Suppressor macrophage treated with lipopolysaccharide for 4 hours (primary cell): ENCODE data around the gene SH3RF3.
"Not testable (repeated sequence)": the region's sequence is repeated elsewhere in the genome, so short reads cannot be mapped to it uniquely, and the experiment has no call there.

ENCODE experiments used
- DNase-seq: peaks from one replicate; pipeline ENCODE4 v3.0.0-alpha.2; 2020

Gene SH3RF3

DNA sequence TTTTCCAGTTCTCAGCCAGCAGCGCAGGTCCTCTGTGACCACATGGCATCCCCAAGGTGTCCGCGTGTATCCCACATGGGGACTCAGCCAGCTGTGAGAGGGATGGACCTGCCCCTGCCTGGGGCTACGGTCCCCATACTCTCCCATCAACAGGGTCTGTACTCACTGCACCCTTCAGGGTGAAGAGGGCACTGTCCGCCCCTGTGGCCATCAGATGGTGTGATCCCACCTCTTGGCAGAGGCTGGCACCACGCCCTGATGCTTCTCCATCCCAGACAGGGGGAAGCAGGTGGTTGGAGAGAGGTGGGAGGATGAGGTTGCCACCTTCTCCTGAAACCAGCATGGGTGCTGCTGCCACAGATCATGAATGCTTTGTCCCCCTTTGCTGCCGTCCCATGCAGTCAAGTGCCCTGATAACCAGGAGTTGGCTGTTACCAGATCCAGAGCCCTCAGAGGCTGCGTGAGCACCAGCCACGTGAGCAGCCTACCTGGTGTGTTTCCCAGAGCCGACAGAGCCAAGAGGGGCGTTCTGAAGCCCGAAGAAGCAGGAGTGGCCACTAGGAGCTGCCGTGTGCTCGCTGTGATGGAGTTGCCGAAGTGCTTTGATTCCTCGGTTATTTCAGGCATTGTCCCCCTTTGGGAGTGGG, 93.9 kb downstream of the SH3RF3 start:
- no peak for DNase-seq

DNA sequence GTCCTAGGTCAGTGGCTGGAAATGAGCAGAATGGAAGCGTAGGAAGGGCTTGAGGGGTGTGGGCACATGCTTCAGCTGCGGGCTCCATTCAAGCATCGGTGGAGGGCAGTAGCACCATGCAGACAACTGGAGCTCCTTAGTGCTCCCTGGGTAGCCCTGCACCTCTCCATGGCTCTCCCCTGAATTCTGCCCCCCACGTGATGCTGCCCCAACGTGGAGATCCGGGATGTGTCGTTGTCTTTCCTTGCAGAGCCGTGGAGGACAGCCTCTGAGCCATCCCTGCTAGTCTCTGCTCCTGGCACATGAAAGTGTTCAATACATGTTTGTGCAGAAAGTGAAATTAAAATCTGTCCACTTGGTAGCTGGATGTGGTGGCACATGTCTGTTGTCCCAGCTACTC, 94.5 kb downstream of the SH3RF3 start:
- no peak for DNase-seq

DNA sequence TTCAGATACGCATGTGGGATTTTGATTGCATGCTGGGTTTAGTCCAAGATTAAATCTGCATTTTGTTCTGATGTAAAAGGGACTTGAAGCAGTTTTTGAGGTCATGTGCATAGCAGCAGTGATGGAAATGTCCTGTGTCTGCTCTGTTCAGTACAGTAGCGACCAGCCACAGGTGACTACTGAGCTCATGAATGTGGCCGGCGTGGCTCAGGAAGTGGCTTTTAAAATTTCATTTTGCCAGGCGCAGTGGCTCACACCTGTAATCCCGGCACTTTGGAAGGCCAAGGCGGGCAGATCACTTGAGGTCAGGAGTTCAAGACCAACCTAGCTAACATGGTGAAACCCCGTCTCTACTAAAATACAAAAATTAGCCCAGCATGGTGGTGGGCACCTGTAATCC, 95.3 kb downstream of the SH3RF3 start:
- DNase-seq: not testable (repeated sequence)

DNA sequence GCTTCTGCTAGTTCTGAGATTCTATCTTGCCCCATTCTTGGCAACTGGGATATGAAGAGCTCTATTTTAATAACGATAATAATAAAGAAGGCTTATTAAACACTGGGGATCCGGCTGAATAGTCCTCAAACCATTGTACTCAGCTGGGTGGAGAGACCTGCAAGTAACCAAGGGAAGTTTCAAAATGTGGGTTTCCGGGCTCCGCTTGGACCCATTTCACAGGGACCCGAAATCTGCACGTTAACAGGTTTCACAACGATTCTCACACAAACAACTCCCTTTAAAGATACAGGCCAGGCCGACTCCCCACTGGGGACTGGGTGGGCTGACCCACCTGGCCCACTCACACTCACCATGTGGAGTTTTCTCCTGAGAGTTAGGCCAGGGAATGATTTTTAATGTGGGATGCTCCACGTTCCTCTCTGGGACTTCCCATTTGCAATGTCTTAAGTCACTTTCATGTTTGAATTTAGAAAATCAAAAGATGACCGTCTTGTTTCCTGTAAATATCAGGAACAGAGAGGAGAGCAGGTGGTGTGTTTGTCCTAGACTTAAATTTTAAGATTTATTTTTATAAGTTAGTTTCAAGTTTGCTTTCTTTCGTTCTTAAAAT, 96.3 kb downstream of the SH3RF3 start:
- DNase-seq: peak; percentile 46

DNA sequence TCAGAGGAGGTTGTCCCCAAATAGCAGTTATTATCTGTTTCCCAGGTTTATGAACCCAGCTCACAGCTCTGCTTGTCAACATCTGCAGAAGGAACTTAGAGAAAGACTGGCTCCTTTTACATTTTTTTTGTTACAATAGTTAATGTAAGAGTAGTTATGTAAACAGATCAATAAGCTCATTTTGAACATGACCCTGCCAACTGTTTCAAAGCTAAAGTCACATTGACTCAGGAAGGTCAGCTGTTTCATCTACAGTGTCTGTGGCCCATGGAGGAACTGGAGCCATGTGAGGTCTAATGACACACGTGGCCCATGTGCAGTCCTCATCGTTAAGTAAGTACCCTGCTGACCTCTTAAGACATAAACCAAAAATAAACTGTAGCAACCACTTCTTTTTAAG, 97.1 kb downstream of the SH3RF3 start:
- DNase-seq: peak; percentile 85

DNA sequence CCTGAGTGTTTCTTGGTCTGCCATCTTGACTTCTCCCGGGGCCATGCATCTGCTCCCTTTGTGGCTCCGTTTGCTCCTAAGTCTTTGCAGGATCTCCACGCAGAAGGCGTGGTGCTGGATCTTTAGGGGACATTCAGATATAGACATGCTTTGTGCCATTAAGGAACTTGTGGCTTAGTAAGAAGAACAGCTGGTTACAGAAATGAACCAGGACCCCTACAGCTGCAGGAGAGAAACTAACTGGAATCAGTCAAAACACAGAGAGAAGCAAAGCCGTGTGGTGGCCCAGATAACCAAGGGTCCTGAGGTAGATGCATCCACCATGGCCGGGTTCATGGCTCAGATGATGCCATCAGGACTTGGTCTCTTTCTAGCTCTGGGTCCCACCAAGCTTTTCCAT, 97.6 kb downstream of the SH3RF3 start:
- DNase-seq: no peak

DNA sequence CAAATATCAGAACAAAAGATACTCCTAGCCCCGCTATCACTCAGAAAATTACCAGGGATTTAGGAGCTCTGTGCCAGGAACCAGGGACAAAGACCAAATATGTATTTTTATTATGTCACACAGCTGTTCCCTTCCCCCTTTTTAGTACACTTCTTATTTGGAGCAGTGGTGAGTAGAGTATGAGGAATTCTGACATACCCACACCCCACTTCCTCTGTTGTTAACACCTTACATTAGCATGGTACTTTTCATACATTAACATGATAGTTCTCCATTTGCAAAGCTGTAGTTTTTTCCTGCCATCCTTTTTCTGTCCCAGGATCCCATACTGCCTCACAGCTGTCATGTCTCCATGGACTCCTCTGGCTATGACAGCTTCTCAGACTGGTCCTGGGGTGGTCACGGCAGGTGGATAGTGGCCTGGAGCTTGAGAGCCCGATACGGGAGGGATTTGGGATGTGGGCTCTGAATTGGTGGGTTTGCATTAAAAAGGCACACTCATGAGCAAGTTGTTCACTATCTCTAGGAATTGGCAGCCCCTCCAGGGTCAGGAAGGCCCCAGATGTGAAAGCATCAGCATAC, 100.2 kb downstream of the SH3RF3 start:
- DNase-seq: peak; percentile 40

DNA sequence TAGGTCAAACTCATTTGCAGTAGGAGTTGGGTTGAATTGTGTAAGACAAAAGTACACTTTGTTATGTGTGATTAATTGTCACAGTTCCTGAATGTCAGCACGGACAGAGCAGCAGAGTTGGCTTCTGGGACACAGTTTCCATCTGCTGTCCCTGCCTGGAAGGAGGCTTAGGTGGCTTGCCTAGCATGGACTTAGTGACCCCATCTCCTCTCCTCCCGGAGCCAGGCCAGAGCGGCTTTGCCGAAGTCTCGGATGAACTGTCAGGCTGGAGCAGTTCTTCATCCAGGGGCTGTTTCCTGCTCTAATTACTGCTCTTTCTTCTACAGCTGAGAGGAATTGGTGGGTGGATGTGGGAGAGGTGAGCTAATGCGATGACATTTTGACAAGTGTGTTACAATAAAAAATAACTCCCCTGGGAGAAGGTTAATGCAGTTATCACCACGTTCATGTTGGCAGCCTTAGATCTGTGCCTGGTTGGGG, 102.0 kb downstream of the SH3RF3 start:
- DNase-seq: peak; percentile 66

DNA sequence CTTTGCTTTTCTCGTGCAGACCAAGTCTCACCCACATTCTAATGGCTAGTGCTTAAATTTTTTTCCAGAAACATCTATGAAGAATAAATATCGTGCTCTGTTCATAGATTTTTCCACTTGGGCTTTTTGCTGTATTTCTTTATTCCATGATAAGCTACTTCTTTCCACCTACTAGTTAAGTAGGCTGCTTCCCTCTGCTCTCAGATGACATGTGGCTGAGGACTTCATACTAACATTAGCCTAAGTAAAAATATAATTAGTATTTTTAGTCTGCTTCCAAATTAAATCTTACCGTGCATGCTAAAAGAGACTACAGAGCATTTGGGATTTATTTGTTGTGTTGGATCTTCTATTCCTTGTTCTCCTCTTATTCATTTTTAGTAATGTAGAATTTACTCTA, 102.4 kb downstream of the SH3RF3 start:
- no peak for DNase-seq

DNA sequence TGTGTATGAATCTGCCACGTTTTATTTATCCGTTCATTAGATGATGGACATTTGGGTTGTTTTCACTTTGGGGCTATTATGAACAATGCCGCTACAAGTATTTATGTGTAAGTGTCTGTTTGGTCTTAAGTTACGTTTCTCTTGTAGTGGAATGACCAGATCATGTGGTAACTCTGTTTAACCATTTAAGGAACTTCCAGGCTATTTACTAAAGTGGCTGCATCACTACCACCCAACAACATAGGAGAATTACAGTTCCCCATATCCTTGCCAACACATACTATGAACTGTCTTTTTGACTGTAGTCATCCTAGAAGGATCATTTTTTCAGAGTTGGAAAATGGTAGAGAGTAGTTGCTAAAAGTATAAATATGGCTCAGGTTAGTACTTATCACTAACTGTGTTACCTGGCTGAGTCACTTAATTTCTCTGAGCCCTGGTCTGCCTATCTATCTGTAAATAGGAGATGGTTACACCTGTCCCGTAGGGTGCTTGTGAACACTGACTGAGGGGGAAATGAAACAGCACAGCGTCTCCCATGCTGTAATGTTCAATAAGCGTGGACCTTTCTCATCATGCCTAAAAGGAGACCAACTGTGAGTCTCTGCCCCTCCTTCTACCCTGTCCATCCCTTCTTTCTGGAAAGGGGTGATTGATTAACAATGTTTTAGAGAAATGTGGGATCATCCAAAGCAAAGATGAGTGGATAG, 103.1 kb downstream of the SH3RF3 start:
- DNase-seq: peak; percentile 71

DNA sequence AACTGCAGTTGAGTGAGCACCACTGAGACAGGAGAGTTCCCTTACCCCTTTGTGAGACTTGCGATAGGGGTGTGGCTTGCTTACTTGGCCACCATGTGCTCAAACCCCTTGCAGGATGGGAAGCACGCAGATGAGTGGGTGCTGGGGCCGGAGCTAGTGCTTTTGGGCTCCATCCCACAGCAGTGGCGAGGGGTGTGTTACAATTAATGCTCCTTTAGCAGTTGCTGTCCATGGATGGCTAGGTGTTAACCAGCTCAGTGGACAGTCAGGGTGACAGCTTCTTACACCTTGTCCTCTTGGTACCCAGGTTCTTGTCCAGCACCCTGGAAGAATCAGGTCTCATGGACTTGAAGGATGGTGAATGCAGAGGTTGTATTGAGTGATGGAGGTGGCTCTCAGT, 103.9 kb downstream of the SH3RF3 start:
- no peak for DNase-seq

DNA sequence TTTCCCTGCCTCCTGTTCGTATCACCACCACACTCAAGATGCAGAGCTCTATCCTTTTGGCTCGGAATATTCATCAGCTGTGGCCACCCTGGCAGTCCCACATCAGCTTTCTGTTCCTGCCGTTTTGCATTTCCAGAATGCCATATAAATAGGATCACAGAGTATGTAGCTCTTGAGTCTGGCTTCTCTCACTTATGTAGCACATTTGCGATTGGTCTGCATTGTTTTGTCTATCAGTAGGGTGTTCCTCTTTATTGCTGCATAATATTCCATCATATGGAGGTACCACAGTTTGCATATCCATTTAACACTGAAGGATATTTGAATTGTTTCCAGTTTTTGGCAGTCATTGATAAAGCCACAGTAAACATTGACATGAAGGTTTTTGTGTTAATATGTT, 104.6 kb downstream of the SH3RF3 start:
- DNase-seq: no peak

DNA sequence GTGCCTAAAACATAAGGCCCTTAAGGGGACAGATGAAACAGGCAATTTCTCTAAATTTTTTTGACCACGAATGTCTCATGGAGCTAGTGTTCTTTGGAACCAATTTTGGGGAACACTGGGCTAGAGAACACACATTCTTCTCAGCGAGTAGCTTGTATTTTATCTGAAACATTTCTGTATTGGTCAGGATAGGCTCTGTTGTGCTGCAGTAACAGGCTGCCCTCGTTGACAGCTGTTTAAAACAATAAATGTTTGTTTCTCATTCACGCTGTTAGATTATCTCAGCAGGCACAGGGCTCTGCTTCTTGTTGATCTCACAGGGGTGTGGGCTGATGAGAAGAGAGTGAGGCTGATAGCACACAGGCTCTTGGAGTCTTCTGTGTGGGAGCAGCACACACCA, 105.3 kb downstream of the SH3RF3 start:
- DNase-seq: no peak

DNA sequence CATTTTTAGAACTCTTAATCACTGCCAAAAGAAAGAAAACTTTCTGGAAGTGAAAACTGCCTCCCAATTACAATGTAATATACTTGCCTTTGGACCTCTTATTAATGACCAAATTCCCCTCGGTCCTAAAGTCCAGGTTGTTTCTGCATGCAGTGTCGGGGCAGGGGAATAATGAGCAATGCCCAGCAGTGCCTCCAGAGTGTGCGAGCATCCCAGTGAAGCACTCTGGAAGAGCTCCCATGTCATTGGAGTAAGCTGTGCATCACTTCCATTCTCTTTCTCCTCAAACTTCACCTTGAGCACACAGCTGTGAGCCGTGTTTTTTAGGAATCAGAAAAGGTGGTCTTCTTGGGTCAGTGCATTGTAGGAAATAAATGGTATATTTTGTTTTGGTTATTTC, 107.1 kb downstream of the SH3RF3 start:
- DNase-seq: no peak

DNA sequence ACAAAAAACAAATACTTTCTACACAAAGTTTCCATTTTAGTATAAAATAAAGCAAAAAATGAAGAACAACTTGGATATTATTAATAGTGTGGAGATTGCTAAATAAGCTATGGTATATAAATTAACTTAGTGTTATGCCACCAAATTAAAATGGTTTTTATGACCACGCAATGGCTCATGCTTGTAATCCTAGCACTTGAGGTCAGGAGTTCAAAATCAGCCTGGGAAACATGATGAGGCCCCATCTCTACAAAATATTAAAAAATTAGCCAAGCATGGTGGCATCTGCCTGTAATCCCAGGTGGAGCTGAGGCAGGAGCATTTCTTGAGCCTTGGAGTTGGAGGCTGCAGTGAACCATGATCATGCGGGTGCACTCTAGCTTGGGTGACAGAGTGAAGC, 108.8 kb downstream of the SH3RF3 start:
- no peak for DNase-seq

DNA sequence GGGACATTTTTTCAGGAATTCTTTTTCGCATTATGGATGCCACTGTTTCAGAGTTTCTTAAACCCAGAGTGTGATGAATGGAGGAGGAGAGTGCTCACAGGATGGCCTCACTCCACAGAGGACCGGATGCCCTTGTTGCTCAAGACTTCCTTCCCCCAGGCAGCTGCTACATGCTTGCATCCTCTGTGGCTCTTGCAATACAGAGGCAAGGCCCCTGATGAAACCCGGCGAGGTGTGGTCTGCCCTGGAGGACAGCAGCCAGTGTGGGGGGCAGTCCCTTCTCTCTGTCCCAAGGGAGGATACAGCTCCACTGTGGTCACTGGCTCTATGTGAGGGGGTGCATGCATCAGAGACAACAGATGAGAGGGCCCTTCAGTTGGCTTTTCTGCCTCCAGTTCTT, 109.6 kb downstream of the SH3RF3 start:
- DNase-seq: peak; percentile 92

DNA sequence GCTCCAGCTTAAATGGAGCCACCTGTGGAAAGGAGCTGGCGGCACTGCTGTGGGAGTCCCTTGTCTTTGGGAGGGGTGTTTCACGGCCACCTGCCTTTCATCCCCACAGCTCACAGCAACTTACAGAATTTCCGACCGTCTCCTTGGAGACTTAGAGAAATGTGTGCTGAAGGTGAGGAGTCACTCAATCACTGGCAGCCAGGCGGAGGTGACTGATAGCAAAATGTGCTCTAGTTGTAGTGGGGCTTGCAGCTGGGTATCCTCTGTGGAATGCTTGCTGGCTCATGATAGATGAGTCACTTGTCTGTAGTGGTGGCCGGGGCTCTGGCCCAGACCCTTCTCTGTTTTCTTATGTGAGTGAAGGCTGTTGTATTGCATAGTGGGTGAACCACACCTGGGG, 110.7 kb downstream of the SH3RF3 start:
- DNase-seq: no peak

DNA sequence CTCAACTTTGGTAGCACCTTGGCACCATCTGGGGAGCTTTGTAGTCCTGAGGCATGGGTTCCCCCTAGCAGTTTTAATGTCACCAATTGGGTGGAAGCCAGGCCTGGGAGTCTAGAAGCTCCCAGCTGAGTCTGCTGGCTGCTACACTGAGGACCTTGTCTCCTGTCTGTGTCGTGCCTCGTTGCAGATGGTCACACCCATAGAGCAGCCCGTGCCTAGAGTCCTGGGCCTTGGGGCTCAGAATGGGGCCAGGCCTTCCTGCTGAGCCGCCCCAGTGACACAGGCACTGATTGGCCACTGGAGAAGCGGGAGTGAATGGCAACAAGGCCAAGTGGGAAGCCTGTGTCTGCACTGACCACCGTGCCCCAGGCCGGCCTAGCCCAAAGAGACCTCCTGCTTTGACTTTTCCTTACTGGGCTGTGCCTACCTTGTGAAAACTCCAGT, 113.2 kb downstream of the SH3RF3 start:
- DNase-seq: no peak

DNA sequence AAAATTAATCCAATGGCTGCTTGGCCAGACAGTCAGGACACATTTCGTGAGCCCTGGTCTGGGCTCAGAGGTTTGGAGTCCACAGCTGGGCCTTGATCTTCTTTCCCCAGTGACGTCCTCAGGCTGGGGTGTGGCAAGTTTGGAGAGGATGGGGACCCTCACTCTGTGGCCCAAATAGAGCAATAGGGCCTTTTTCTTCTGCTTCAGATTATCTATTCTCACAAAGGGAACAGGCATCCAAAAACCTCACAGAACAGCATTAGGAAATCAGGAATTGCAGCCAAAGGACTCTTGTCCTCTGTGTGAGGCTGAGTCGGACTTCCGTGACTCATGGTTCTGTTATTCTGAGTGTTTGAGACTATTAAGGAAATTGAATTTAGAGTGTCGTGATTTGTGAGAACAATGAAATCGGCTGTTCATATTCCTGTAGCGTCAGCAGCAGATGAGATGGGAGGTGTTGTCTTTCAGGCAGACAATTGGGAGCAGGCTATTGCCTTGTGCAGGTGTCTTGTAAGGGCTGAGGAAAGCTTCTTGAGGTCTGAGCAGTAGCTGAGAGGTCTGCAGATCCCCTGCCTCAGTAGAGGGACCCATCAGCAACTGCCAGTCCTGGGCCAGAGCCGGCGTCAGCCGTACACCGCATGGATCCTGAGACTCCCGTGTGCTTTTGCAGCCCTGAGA, 113.8 kb downstream of the SH3RF3 start:
- DNase-seq: peak; percentile 38

DNA sequence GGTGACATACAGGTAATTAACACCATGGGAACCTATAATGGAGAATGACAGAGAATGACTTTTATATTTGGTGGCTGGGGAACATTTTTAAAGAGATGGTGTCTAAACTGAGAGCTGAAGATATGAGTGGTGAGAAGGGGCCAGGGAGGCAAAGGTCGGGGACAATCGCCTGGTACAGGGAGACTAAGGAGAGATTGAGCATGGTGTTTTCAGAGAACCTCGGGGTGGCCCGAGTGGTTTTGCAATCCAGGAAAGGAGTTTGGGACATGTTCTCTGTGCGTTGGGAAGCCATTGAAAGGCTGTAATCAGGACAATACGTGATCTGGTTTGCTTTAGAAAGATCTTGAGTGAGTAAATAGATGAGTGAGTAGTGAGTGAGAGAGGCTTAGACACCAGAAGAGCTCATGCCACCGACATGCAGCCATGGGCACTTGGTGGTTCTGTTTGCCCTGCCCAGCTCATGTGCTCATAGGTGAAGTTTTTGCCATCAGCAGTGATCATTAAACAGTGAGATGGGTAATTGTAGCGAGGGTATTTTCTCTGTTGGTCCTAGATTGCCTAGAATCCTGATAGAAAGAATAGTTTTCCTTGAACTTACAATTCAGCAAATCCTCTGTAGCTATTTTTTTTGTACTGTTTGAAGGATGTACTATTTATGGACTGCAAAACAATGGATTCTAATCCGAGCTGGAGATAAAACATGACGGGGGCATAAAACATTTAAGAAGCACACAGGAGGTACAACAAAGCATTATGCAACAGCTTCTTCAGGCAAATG, 114.7 kb downstream of the SH3RF3 start:
- no peak for DNase-seq

DNA sequence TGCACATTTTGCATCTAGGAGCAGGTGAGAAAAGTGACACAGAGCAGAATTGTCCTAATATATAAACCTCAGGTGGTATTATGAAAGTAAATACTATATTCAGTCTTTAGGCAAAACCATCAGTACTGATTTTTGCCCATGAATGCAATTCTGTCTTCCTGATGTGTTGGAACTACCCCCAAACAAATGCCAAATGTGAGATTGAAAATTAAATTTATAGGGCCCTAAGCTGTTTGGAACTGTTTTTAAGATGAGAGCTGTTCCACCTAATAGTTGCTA, 115.2 kb downstream of the SH3RF3 start:
- no peak for DNase-seq

DNA sequence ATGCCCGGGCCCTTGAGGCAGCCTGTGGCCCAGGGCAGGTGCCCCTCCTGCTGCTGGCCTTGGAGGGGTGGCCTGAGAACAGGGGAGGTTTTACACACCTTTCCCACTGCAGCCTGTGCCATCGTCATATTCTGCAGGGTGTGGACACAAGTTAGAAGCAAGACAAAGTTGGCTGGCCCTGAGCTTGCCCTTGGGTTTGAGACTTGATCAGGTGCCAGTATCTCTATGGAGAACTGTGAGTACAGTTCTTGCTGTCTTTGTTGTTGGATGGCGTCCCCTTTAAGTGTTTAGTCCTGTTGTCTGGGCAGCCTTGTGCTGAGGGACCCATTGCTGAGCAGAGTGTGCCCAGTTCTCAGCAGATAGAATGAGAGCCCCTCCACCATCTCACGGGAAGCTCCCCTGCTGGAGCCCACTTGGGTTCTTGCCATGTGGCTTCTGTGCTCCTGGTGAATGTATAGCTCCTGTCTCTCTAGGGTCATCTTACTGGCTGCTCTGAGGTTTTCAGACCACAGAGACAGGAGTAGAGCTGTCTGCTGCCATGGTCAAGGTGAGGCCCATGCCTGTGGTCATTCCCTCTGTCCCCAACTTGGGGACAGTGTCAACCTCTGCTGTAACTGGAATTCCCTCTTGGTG, 115.9 kb downstream of the SH3RF3 start:
- no peak for DNase-seq
